NCI-H1694 treated with DMSO at 0.1 percent for 48 hours (cell line): ENCODE measurements around the gene SPSB1.

ENCODE experiments used
- DNase-seq: peaks from one replicate; lab custom pipeline; 2025; lab: John Stamatoyannopoulos, UW

The SPSB1 gene

DNA sequence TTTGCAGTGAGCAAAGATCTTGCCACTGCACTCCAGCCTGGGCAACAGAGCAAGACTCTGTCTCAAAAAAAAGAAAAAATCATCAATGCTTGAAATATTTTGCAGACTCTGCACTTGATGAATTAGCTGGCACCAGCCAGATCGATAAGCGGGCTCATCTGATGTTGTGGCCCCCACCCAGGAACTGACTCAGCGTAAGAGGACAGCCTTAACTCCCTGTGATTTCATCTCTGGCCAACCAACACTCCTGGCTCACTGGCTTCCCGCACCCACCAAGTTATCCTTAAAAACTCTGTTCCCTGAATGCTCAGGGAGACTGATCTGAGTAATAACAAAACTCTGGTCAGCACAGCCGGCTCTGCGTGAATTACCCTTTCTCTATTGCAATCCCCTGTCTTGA, 98.9 kb downstream of the SPSB1 start:
- no peak for DNase-seq

DNA sequence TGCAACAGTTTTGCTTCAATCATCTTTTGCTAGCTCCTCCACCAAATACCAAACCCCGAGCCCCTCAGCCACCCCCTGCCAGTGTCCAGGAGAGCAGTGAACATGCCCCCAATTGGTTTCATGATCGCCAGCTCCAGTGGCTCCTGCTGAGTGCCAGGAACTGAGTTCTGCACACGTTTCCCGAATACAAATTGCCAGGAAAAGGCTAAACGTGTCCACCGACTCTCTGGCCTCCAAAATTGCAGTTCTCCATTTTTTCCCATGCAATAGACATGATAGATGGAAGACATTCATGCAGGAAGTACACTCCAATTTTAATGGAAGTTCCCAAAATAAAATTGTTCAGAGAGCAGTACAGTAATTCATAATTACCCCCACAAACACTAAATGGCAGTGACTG, 101.3 kb downstream of the SPSB1 start:
- DNase-seq: no peak

GRCh38 chr1:9395018-9395417, 102.3 kb downstream of the SPSB1 start:
- DNase-seq: no peak

- no peak for DNase-seq
Observed at GRCh38 chr1:9397047-9397446, 104.4 kb downstream of the SPSB1 start.

DNA sequence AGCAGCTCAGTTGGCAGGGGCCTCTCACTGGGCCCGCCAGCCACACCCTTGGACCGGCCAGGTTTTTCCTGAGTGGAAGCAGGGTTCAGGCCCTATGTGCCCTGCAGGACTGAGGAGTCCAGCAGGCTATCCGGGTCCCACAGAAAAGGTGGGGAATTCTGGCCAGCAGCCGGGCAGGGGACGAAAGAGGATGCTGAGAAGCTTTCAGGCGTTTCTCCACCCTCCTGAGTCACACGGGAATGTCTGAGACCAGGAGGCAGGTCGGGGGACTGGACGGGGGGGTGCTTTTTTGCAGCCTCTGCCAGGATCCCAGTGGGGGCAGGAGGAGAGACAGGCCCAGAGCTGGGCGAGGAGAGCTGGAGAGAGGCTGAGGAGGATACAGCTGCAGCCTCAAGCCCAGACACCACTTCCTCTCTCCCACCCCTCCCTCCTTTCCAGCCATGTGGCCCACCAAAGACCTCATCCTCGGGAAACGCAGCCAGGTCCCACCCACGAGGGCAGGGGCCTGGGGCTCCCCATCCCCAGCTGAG, 105.4 kb downstream of the SPSB1 start:
- DNase-seq: no peak

DNA sequence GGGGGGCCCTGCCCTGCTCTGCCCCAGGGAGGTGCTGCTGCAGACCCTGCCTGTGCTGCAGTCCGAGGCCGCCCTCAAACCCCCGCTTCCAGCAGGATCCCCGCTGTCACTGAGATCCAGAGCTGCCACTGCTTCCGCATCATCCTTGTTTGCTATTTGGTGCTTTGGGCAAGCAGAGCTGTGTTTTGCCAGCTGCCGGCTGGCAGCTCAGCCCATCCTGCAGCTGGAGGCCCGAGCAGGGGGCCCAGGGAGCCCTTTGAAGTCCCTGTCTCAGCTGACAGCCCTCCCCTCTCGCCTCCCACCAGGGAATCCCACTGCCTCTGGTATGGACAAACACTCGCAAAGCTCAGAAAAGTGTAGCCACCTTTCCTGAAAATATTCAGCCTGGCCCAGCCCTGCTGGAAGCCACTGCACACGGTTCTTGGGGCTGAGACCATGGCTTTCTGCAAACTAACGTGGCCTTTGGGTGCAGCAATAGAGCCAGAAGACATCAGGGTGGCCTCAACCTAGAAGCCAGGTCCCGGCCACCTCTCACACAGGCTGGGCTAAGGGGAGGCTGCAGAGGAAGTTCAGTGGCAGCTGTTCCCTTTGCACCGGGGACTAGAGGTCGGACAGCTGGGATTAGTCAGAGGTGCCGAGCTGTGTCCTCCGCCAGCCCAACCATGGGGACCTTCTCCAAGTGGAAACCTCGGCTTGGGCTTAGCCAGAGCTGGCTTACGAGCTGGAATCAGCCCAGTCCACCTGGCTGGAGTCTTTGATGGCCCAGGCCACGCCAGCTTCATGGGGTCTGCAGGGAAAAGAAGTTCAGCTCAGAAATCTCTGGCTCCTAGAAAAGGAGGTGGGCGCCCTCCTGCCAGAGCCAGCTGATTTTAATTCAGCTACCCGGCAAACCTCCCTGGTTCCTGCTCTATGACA, 107.1 kb downstream of the SPSB1 start:
- peak; percentile 8 for DNase-seq

- DNase-seq: no peak
Observed at GRCh38 chr1:9400425-9401079, 107.9 kb downstream of the SPSB1 start.

GRCh38 chr1:9401080-9401453, 108.4 kb downstream of the SPSB1 start:
- DNase-seq: no peak

GRCh38 chr1:9402256-9402616, 109.5 kb downstream of the SPSB1 start:
- DNase-seq: no peak

DNA sequence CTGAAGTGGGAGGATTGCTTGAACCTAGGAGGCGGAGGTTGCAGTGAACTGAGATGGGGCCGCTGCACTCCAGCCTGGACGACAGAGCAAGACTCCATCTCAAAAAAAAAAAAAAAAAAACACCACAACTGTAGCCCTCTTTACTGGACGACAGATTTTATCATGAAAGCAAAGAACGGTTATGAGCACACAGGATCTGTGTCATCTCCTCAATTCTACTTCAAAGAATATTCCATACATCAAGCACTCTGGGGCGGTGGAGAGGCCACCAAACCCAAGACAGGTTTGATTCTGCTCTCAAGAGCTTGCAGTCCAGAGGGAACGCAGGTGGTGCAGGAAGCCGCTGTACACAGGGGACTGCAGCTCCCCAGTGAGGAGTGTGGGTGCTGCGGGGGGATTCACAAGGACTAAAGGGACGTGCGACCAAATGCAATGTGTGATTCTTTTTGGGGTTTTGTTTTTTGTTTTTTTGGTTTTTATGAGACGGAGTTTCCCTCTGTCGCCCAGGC, 110.1 kb downstream of the SPSB1 start:
- DNase-seq: no peak

DNA sequence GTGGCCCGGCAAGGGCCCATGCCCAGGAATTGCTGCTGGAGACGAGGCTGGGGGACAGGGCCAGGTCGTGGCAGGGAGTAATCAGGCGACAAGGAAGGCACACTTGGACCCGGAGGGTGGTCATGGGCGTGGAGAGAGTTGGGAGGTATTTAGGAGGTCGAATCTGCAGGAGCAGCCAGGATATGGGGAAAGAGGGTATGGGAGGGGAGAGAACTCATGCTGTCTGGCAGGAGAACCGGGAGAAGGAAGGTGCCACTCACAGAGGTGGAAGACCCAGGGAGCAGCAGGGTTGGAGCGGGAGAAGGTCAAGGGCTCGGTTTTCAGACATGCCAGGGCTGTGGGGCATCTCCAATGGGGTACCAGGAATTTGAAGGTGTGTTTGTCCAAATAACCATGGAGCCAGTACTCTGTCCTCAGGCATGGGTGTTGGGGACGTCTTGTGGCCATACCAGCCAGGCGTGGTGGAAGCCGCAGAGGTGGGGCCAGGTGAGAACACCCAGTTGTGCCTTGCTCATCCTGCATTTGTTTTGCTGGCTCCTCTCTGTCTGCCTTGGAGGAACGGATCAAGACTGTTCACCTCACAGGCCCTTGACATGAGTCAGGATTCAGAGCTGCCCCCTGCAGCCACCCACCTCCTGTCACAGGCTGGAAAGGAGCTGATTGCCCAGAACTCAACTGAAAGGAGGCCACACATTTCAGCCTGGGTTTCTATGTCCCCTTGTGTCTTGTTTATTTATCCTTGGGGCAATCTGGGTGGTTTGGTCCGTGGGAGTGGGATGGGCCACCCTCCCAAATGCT, 111.6 kb downstream of the SPSB1 start:
- DNase-seq: no peak

DNA sequence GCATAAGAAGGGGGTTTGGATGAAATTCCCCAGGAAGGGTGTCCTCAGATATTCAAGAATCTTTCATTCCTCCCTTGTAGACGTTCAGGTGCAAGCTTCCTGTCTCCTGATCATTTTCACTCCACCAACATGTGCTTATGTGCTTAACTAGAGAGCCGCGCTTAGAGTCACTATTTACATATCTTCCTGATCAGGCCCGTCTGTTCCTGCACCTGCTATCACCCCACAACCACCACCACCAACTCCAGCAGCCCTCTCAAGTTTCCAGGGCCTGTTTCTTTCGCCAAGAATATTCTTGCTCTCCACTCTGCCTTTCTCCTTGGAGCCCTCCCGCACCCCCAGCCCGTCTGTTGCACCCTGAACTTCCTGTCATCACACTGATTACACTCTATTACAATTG, 113.4 kb downstream of the SPSB1 start:
- peak; percentile 43 for DNase-seq

- no peak for DNase-seq
Observed at GRCh38 chr1:9410737-9411297, 118.1 kb downstream of the SPSB1 start.

DNA sequence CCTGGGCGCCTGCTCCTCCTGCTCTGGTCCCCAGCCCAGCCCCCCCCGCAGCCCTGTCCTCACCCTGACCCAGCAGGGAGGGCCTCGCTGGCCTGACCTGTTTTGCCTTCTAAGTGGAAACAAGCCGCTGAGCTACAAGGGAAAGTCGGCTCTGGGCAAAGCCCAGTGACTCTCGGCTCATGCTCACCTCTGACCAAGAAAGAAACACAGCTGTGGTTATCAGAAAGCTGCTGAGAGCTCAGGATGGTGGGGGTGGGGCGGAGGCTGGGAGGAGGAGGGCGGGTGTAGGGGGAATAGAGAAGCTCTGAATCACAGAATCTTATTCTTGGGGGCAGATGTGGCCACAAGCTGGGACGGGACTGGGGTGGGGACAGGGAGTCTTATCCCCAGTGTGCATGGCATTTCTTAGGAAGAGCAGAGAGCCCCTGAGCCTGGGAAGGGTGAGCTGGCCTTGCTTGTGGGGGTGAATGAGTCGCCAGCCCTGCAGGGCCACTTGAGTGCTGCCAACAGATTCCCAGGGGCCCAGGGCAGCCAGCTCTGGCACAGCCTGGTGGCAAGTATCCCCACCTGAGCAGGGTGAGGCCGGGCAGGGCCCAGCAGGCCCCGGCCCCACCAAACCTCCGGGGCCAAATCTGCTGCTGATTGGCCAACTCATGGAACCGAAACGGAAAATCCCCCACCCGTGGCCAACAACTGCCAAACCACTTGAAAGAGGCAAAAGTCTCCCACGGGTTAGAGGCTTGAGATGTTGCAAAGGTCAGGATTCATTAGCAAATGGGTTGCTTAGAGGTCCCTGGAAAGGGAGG, 120.6 kb downstream of the SPSB1 start:
- no peak for DNase-seq

GRCh38 chr1:9413877-9414213, 121.2 kb downstream of the SPSB1 start:
- no peak for DNase-seq

- no peak for DNase-seq
Observed at GRCh38 chr1:9416506-9416905, 123.8 kb downstream of the SPSB1 start.

DNA sequence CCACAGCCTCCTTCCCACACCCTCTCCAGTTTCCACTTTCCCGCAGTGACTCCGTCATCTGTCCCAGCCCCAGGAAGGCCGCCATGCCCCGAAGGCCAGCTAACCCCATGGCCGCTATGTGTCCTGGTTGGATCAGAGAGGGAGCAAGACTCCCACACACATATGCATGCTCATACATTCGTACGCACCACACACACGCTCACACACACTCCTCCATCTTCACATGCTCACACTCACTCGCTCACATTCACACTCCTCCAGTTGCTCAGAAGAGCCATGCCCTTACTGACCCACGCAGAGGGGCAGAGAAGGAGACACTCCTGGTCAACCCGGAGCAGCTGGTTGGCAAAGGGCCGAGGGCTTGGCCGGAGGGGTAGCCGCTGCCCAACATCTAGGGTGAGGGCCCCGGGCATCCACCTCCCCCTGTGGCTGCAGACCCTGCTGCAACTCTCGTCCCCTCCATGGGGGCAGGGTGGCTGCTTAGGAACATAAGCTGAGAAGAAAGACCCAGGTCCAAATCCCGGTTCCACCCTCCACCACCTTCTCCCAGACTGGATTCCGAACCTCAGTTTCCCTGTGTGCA, 124.3 kb downstream of the SPSB1 start:
- no peak for DNase-seq

- DNase-seq: no peak
Observed at GRCh38 chr1:9417695-9418094, 125.0 kb downstream of the SPSB1 start.

DNA sequence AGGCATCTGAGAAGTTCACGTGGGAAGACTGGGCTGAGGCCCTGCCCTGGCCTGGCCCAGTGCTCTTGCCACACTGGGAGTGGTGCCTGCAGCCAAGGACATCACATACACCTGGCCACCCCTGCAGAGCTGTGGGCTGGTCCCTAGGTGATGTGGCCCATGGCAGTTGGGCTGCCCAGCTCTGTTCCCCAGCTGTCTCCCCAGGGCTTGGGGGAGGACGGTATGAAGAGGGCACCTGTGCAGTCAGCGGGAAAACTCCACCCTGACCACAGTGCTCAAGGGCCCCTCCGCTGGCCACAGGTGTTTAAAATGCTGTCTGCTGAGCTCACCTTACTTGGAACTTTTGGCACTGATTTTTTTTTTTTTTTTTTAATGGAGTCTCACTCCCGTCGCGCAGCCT, 126.2 kb downstream of the SPSB1 start:
- DNase-seq: no peak
